Esophagus squamous epithelium (tissue), 4 donors: ENCODE results near the gene SLC5A3.

Experiments used
- CTCF ChIP-seq, 6 experiments: fragments of 450-650 bp in 4 of 6; fragments of 200-600 bp in 2 of 6; sonication (generic) in 2 of 6; IDR thresholded peaks; one replicate each; pipeline ENCODE4 v1.5.1; 2016 to 2019; ENCODE audit warnings: antibody characterized with exemption in 6 of 6, mild to moderate bottlenecking in 4 of 6, moderate library complexity in 4 of 6
- POLR2A ChIP-seq, 4 donors: fragments of 450-650 bp; IDR thresholded peaks; one replicate each; pipeline ENCODE4 v1.6.1; 2017; ENCODE audit warnings: antibody characterized with exemption in 4 of 4, mild to moderate bottlenecking in 4 of 4, moderate library complexity in 3 of 4

DNA sequence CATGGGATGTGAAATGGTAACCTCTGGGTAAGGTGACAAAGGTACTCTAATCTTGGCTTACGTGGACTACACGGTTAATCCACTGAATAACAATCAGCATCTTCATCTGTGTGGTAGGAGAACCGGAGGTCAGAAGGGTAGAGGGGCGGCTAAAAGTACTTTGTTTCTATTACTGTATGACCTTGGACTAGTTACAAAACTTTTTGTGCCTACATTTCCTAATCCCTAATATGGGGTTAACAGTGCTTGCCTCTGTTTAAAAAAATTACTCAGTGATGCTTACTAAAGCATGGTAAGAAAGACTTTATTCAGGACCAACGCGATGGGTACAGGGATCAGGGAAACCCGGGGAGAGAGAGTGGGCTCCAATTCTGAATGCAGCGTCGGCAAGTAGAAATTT is 1.7 kb upstream of the SLC5A3 start:
- TF ChIP-seq CTCF (IDR thresholded peaks at IDR 0.05), result no peak
- TF ChIP-seq POLR2A (IDR thresholded peaks at IDR 0.05), result no peak
